NB4 (cell line): ENCODE results near the gene NSMF.

Experiments
- CTCF ChIP-seq: IDR thresholded peaks from one replicate; pipeline ENCODE4 v1.5.1; 2012; ENCODE audit warnings: low read depth, low read length
- MAX ChIP-seq: IDR thresholded peaks from 2 replicates; pipeline ENCODE4 v1.6.1; 2011; ENCODE audit warnings: low read depth, low read length
- MYC ChIP-seq: IDR thresholded peaks from 2 replicates; pipeline ENCODE4 v1.6.1; 2011; ENCODE audit warnings: low read depth, low read length
- POLR2A ChIP-seq: IDR thresholded peaks from 2 replicates; pipeline ENCODE4 v1.6.1; 2011; ENCODE audit warnings: mild to moderate bottlenecking; ENCODE audit not compliant: insufficient read length; ENCODE audit errors: extremely low read depth

GRCh38 chr9:137499416-137499815, 40.3 kb upstream of the NSMF start:
- TF ChIP-seq CTCF = no peak
- TF ChIP-seq POLR2A = no peak
- TF ChIP-seq MAX = no peak
- no peak for TF ChIP-seq MYC
